ENCODE data around the gene MRC1. TPM values are rescaled to one million over a fixed set of nuclear protein-coding genes. Genes with fewer than 3 reads are reported as not detected.
A peak's percentile ranks its signal among the peaks of the same experiment; 100 is the strongest.

Gene MRC1
- total RNA-seq = 10 to 100 TPM; 10.8 to 26.0 TPM

DNA sequence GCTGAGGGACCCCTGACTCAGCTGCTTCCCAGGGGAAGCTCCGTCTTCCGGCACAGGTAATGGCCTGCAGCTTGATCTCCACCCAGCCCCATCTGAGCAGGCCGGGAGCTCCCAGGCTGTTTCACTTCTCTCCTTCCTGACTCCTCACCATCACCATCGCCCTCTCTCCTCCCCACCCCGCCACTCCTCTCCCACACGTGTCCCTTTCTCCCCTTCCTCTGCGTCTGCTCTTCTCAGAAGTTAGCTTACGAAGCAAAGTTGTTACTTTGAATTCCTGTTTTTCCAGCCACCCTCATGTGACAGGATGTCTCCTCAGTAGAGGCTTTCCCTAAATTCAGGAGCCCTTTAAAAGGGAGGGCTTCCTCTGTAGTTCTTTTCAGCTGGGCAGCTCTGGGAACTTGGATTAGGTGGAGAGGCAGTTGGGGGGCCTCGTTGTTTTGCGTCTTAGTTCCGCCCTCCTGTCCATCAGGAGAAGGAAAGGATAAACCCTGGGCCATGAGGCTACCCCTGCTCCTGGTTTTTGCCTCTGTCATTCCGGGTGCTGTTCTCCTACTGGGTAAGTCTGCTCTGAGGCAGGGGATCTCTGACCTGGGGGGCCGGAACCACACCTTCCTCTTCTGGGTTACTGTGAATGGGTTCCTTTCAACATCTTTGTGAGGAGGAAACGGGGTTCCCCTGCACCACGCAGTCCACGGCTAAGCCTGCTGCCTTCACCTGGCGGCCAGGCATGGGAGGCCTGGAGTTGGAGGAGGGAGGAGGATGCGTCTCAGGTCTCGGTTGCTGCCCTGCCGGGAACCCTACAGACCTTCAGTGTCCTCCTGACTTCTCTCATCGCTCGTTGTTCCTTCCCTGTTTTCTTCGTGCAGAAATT lies at the start of gene MRC1:
Gene MRC1, plus strand, starts transcription at position 378 of the 871 bp plus-strand sequence. Its CDS starts 118 bp downstream, at position 496.
- Histone ChIP-seq H3K4me1 (no peaks in the 10 kb centered on the region), H3K36me3 (no peaks in the 10 kb centered on the region), H3K27ac (peak within 1 kb of the TSS in 1 of 2 donors; percentile 22), H3K9me3 (peaks cover 0 to 4% of the 10 kb centered on the region in 2 donors), H3K27me3 (no peaks in the 10 kb centered on the region), H3K4me3 (peak within 1 kb of the TSS; percentile 2 to 31)
- no peak for DNase-seq (ENCODE audit: low spot score)
- TF ChIP-seq CTCF (IDR thresholded peaks at IDR 0.05) = no peak

GRCh38 chr10:17764142-17764541 lies 45.0 kb upstream of the MRC1 start:
- Histone ChIP-seq H3K27me3 (no peaks in the 10 kb centered on the region), H3K9me3 (no peaks in the 10 kb centered on the region), H3K4me3 (no peak overlapping the region), H3K27ac (no peak overlapping the region), H3K36me3 (no peaks in the 10 kb centered on the region), H3K4me1 (no peaks in the 10 kb centered on the region)
- no peak for TF ChIP-seq CTCF (IDR thresholded peaks at IDR 0.05)
- DNase-seq (ENCODE audit: low spot score) = no peak

GRCh38 chr10:17765602-17766001 lies 43.5 kb upstream of the MRC1 start:
- no peak for DNase-seq (ENCODE audit: low spot score)
- Histone ChIP-seq H3K9me3 (no peaks in the 10 kb centered on the region), H3K4me1 (no peaks in the 10 kb centered on the region), H3K27me3 (no peaks in the 10 kb centered on the region), H3K4me3 (no peak overlapping the region), H3K36me3 (no peaks in the 10 kb centered on the region), H3K27ac (no peak overlapping the region)
- no peak for TF ChIP-seq CTCF (IDR thresholded peaks at IDR 0.05)

- no peak for TF ChIP-seq CTCF (IDR thresholded peaks at IDR 0.05)
- Histone ChIP-seq H3K27ac (no peak overlapping the region), H3K4me3 (no peak overlapping the region), H3K4me1 (no peaks in the 10 kb centered on the region), H3K27me3 (no peaks in the 10 kb centered on the region), H3K9me3 (no peaks in the 10 kb centered on the region), H3K36me3 (no peaks in the 10 kb centered on the region)
- DNase-seq (ENCODE audit: low spot score) = no peak
These were observed 42.4 kb upstream of the MRC1 start for GRCh38 chr10:17766731-17767130.

DNA sequence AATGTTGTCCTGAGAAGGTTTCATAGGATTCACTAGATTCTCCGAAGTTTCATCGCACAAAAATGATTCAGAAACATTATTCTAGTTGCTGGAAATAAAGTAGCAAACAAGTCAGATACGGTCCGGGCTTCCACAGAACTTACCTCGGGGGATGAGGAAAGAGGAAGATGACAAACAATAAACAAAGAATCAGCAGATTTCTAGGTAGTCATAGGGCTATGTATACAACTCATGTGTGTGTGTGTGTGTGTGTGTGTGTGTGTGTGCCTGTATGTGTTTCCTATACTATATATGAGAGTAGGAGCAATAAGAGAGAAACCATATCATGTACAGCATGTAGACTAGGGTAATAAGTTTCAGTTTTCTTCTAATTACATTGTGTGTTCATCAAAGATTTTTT lies 40.7 kb upstream of the MRC1 start:
- Histone ChIP-seq H3K4me3 (no peak overlapping the region), H3K27ac (no peak overlapping the region), H3K36me3 (no peaks in the 10 kb centered on the region), H3K4me1 (no peaks in the 10 kb centered on the region), H3K9me3 (no peaks in the 10 kb centered on the region), H3K27me3 (no peaks in the 10 kb centered on the region)
- no peak for DNase-seq (ENCODE audit: low spot score)
- no peak for TF ChIP-seq CTCF (IDR thresholded peaks at IDR 0.05)

Data from right atrium auricular region (tissue), 2 donors.